Ovary (tissue), 3 donors: Measurements from ENCODE around the gene PRKCE.

ENCODE experiments used
- CTCF ChIP-seq, 3 donors: fragments of 450-650 bp in 2 of 3; fragments of 200-600 bp in 1 of 3; IDR thresholded peaks; one replicate each; pipeline versions ENCODE4 v1.5.1 to v1.8.0; 2016 to 2022; ENCODE audit warnings: antibody characterized with exemption in 3 of 3, mild to moderate bottlenecking in 1 of 3
- EP300 ChIP-seq: sonication (generic); formaldehyde crosslinking; IDR thresholded peaks from one replicate; pipeline ENCODE4 v1.6.1; 2017; ENCODE audit warnings: antibody characterized with exemption
- POLR2A ChIP-seq: fragments of 450-650 bp; IDR thresholded peaks from one replicate; pipeline ENCODE4 v1.6.1; 2017; ENCODE audit warnings: antibody characterized with exemption, mild to moderate bottlenecking, moderate library complexity
- donor health status: DM: no; HTN: no; CAD: no.

- TF ChIP-seq CTCF (IDR thresholded peaks at IDR 0.05) (no peak), POLR2A (no peak), EP300 (no peak)
These were observed 406.7 kb downstream of the PRKCE start for GRCh38 chr2:46058140-46058539.
